Activated effector memory CD4-positive, alpha-beta T cell treated with anti-CD3 and anti-CD28 coated beads, Interleukin-2, amount 50 U/mL, for 16 hours (primary cell): ENCODE data around the gene CCDC9.
"Not testable (repeated sequence)": the region's sequence is repeated elsewhere in the genome, so short reads cannot be mapped to it uniquely, and the experiment has no call there.

ENCODE experiments used
- DNase-seq: peaks from one replicate; pipeline ENCODE4 v3.0.0-alpha.2; 2020

Gene CCDC9

GRCh38 chr19:47261946-47262793 lies 5.8 kb downstream of the CCDC9 start:
- not testable (repeated sequence) for DNase-seq

GRCh38 chr19:47264629-47265028 lies 8.3 kb downstream of the CCDC9 start:
- DNase-seq, result no peak

- no peak for DNase-seq
Measured at GRCh38 chr19:47266401-47266941, 10.1 kb downstream of the CCDC9 start.

- DNase-seq, result no peak
Measured at GRCh38 chr19:47267350-47267759, 11.0 kb downstream of the CCDC9 start.

- DNase-seq, result no peak
Measured at GRCh38 chr19:47268028-47268427, 11.7 kb downstream of the CCDC9 start.

- DNase-seq, result no peak
Measured at GRCh38 chr19:47269596-47269995, 13.3 kb downstream of the CCDC9 start.

GRCh38 chr19:47270408-47270807 lies 14.1 kb downstream of the CCDC9 start:
- DNase-seq, result no peak

- no peak for DNase-seq
Measured at GRCh38 chr19:47271949-47272348, 15.6 kb downstream of the CCDC9 start.

GRCh38 chr19:47272448-47273312 lies 16.4 kb downstream of the CCDC9 start:
- DNase-seq, result no peak

GRCh38 chr19:47273313-47274070 lies 17.2 kb downstream of the CCDC9 start:
- peak; percentile 96 for DNase-seq

GRCh38 chr19:47274071-47274890 lies 18.0 kb downstream of the CCDC9 start, which contains the start of gene INAFM1:
Gene INAFM1, plus strand, starts transcription at chr19:47274885. Its CDS starts 35 bp downstream, at chr19:47274920.
- peak; percentile 100 for DNase-seq

GRCh38 chr19:47274891-47275761 lies 18.8 kb downstream of the CCDC9 start:
- DNase-seq, result no peak

- DNase-seq, result no peak
Measured at GRCh38 chr19:47275791-47276461, 19.6 kb downstream of the CCDC9 start.

- not testable (repeated sequence) for DNase-seq
Measured at GRCh38 chr19:47276513-47276912, 20.2 kb downstream of the CCDC9 start.

GRCh38 chr19:47280183-47280797 lies 24.0 kb downstream of the CCDC9 start:
- DNase-seq, result peak; percentile 86

- no peak for DNase-seq
Measured at GRCh38 chr19:47283405-47284059, 27.2 kb downstream of the CCDC9 start.

- no peak for DNase-seq
Measured at GRCh38 chr19:47284324-47284899, 28.1 kb downstream of the CCDC9 start.

- peak; percentile 86 for DNase-seq
Measured at GRCh38 chr19:47296036-47296435, 39.7 kb downstream of the CCDC9 start.

- not testable (repeated sequence) for DNase-seq
Measured at GRCh38 chr19:47300867-47301266, 44.5 kb downstream of the CCDC9 start.
